HL-60/S4 (cell line): ENCODE results near the gene ARHGAP28.

Source experiments
- in situ Hi-C: fragments of 300-500 bp; cut with MboI; formaldehyde crosslinking; loops from 2 replicates; pipeline ENCODE4 v1.14.3; 2022; ENCODE audit warnings: low sequenced_read_pairs

Gene ARHGAP28

GRCh38 chr18:6729247-6730091, at the start of gene ARHGAP28:
Gene ARHGAP28, plus strand, starts transcription at chr18:6729716. Its CDS starts 106 bp downstream, at chr18:6729822.
- in situ Hi-C loops: no loop called here

GRCh38 chr18:6681331-6681875, 48.1 kb upstream of the ARHGAP28 start:
- in situ Hi-C loops: no loop called here

- in situ Hi-C loops: no loop called here
Observed at GRCh38 chr18:6682437-6683111, 46.9 kb upstream of the ARHGAP28 start.

- in situ Hi-C loops: no loop called here
Observed at GRCh38 chr18:6683112-6683876, 46.2 kb upstream of the ARHGAP28 start.

- in situ Hi-C loops: no loop called here
Observed at GRCh38 chr18:6687676-6688075, 41.8 kb upstream of the ARHGAP28 start.

GRCh38 chr18:6708890-6709289, 20.6 kb upstream of the ARHGAP28 start:
- in situ Hi-C loops: no loop called here

GRCh38 chr18:6711467-6711866, 18.0 kb upstream of the ARHGAP28 start:
- in situ Hi-C loops: no loop called here

GRCh38 chr18:6712401-6712800, 17.1 kb upstream of the ARHGAP28 start:
- in situ Hi-C loops: no loop called here

- in situ Hi-C loops: no loop called here
Observed at GRCh38 chr18:6714010-6714409, 15.5 kb upstream of the ARHGAP28 start.

- in situ Hi-C loops: no loop called here
Observed at GRCh38 chr18:6718267-6718666, 11.2 kb upstream of the ARHGAP28 start.

- in situ Hi-C loops: no loop called here
Observed at GRCh38 chr18:6719098-6719846, 10.2 kb upstream of the ARHGAP28 start.

- in situ Hi-C loops: no loop called here
Observed at GRCh38 chr18:6719910-6720683, 9.4 kb upstream of the ARHGAP28 start.

GRCh38 chr18:6721755-6722154, 7.8 kb upstream of the ARHGAP28 start:
- in situ Hi-C loops: no loop called here

GRCh38 chr18:6722690-6723089, 6.8 kb upstream of the ARHGAP28 start:
- in situ Hi-C loops: no loop called here

- in situ Hi-C loops: no loop called here
Observed at GRCh38 chr18:6724331-6724730, 5.2 kb upstream of the ARHGAP28 start.

GRCh38 chr18:6728331-6728730, 1.2 kb upstream of the ARHGAP28 start:
- in situ Hi-C loops: no loop called here

- in situ Hi-C loops: no loop called here
Observed at GRCh38 chr18:6728809-6729246, 688 bp upstream of the ARHGAP28 start.

- in situ Hi-C loops: no loop called here
Observed at GRCh38 chr18:6730416-6731221, 1.1 kb downstream of the ARHGAP28 start.

- in situ Hi-C loops: no loop called here
Observed at GRCh38 chr18:6731222-6731596, 1.7 kb downstream of the ARHGAP28 start.
